NAMALWA (cell line): ENCODE data around the gene VSTM2L.
A peak's percentile ranks its signal among the peaks of the same experiment; 100 is the strongest.

Source experiments
- DNase-seq: peaks from one replicate; pipeline ENCODE4 v3.0.0-alpha.2; 2015; ENCODE audit warnings: low spot score

Gene VSTM2L

DNA sequence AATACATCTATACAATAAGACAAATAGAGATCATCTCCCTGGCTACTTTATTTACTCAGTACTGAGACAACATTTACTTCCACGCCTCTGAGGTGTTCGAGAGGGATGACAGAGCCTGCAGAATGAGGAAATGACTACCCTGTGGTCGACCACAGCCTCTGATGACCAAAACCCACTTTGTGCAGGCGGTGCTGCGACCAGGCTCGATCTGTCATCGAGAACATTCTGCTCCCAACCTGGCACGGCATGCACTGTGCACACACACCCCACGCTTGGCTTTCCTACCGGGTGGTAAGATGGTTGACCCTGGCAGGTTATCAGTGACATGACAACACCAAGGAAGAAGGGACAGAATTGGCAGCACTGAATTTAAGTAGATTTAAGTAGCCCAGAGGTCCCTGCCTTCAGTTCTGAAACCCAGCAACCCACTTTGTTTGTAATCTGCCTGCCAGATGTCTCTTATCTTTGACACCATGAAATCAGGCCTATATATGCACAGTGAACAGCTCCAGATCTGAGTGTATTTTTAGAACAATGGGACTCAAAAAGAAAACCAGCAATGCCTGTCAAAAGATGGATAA is 87.7 kb downstream of the VSTM2L start:
- peak; percentile 14 for DNase-seq

DNA sequence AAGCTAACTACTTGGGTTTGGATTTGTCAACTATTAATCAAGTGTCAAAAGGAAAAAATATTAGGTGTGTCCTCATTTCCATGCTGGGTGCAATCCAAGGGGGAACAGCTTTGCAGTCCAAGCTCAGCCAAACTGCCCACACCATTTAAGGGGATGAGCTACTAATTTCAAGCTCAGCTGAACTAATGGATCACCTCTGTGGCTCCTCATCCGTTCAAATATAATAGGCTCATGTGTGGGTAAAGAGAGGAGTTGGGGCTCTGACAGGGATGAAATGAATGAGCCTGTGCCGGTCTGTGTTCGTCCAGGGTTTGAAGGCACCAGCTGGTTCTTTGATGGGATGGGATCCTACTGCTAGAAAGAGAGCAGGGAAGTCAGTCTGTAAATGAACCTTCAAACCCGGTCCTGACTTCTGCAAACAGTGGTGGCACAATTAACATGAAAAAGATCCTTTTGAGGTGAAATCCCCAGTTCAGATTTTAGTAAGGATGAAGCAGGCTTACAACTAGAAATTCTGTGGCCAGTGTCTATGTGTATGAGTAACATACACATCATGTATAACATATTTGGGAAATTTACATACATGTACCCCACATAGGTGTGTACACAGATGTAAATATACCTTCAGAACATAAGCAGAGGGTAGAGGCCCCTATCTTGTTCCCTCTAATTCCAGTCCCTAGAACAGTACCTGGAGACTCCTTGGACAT is 88.4 kb downstream of the VSTM2L start:
- DNase-seq = no peak

DNA sequence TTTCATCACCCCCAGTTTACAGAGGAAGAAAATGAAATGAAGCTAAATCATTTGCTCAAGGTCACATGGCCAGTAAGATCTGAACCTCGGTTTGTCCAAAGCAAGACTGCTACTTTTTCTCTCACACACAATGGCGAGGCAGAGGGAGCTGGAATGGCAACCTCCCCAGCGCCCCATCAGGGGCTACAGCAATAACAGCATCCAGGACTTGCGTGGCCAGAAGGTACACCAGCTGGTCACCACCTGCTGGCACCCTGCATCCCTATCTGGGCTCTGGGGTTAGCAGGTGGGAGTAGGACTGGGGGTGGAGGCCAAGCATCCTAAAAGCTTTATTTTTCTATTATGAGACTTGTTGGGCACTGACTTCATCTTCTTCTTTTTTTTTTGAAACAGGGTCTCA is 89.0 kb downstream of the VSTM2L start:
- no peak for DNase-seq

DNA sequence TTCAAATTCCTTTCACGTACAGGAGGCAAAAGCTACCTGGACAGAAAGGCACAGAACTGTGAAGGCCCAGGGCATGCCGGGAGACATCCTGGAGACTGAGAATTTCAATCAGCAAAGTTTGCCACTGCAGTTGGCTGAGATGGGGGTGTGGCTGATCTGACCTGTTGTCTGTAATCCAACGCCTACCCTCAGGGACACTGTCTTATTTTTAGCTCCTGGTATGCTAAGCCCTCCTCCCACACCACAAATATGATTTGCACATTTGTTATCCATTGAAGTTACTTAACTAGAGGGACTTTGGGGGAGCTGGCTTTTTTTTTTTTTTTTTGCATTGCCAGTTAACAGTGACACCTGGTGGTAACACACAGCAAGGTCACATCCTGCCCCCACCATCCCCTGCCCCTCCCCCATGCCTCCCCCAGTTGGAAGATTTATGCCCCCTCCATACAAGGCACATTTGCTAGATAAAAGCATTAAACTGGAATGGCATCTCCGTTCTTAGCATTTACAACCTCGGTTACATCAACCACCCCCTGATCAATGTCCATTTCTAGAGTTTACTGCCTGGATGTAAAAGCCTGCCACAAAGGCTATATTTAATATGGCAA is 90.0 kb downstream of the VSTM2L start:
- DNase-seq = peak; percentile 40

- DNase-seq = no peak
Observed at GRCh38 chr20:37994512-37994911, 91.6 kb downstream of the VSTM2L start.
